HEK293 (cell line): ENCODE results near the gene SNCAIP.

Experiments
- CTCF ChIA-PET: fragments of 350-600 bp; formaldehyde crosslinking; extraction: SDS; loops from one replicate; lab custom pipeline; 2021; ENCODE audit warnings: antibody characterized with exemption; lab: Yijun Ruan, JAX
- POLR2A ChIA-PET: fragments of 300-600 bp; formaldehyde crosslinking; extraction: SDS; loops from one replicate; lab custom pipeline; 2020; ENCODE audit warnings: antibody characterized with exemption, inconsistent platforms; lab: Yijun Ruan, JAX
- H3K27ac ChIP-seq: fragments of 200-500 bp; sonication (Bioruptor generic); 2 replicates; pipeline ENCODE4 v1.5.1; 2014; ENCODE audit warnings: low read depth, low read length, control low read depth, inconsistent platforms; ENCODE audit errors: extremely low read depth
- H3K36me3 ChIP-seq, 2 experiments: fragments of 200-500 bp in 1 of 2; sonication (Bioruptor generic) in 1 of 2; 1 replicate in 1 of 2; 2 replicates in 1 of 2; pipeline ENCODE4 v1.5.1; 2014 to 2017; ENCODE audit warnings: inconsistent platforms in 2 of 2, low read length in 2 of 2; ENCODE audit not compliant: control insufficient read depth in 2 of 2, insufficient read depth in 1 of 2
- H3K4me1 ChIP-seq: fragments of 200-500 bp; sonication (Bioruptor generic); 2 replicates; pipeline ENCODE4 v1.5.1; 2014; ENCODE audit warnings: mild to moderate bottlenecking, low read length, inconsistent platforms; ENCODE audit not compliant: control insufficient read depth, insufficient read depth
- H3K4me3 ChIP-seq: 2 replicates; pipeline ENCODE4 v1.5.1; 2011; ENCODE audit warnings: low read depth, mild to moderate bottlenecking, control low read depth, low read length, moderate library complexity
- H3K9me3 ChIP-seq: fragments of 200-500 bp; sonication (Bioruptor generic); 2 replicates; pipeline ENCODE4 v1.5.1; 2014; ENCODE audit warnings: low read depth, low read length, inconsistent platforms; ENCODE audit not compliant: control insufficient read depth, insufficient read depth
- KLF7 ChIP-seq: fragments of 450-650 bp; formaldehyde crosslinking; IDR thresholded peaks from 2 replicates; pipeline ENCODE4 v1.5.1; 2016; ENCODE audit warnings: missing biosample characterization, missing genetic modification characterization, borderline replicate concordance
- ZNF114 ChIP-seq: fragments of 450-650 bp; formaldehyde crosslinking; IDR thresholded peaks from 2 replicates; pipeline ENCODE4 v1.5.0; 2017; ENCODE audit warnings: missing biosample characterization, missing genetic modification characterization
- ZNF157 ChIP-seq: fragments of 450-650 bp; formaldehyde crosslinking; IDR thresholded peaks from 2 replicates; pipeline ENCODE4 v1.5.1; 2016; ENCODE audit warnings: missing biosample characterization, missing genetic modification characterization
- ZNF169 ChIP-seq: fragments of 450-650 bp; formaldehyde crosslinking; IDR thresholded peaks from 2 replicates; pipeline ENCODE4 v1.5.1; 2016; ENCODE audit warnings: missing biosample characterization, missing genetic modification characterization
- ZNF221 ChIP-seq: fragments of 450-650 bp; formaldehyde crosslinking; IDR thresholded peaks from 2 replicates; pipeline ENCODE4 v1.5.1; 2017; ENCODE audit warnings: missing biosample characterization, missing genetic modification characterization, borderline replicate concordance
- ZNF23 ChIP-seq: fragments of 450-650 bp; formaldehyde crosslinking; IDR thresholded peaks from 2 replicates; pipeline ENCODE4 v1.5.1; 2016; ENCODE audit warnings: missing biosample characterization, missing genetic modification characterization, borderline replicate concordance
- ZNF266 ChIP-seq: fragments of 450-650 bp; formaldehyde crosslinking; IDR thresholded peaks from 2 replicates; pipeline ENCODE4 v1.5.1; 2016; ENCODE audit warnings: missing biosample characterization, missing genetic modification characterization, low read depth
- ZNF404 ChIP-seq: fragments of 450-650 bp; formaldehyde crosslinking; IDR thresholded peaks from 2 replicates; pipeline ENCODE4 v1.5.1; 2017; ENCODE audit warnings: missing biosample characterization, missing genetic modification characterization
- ZNF560 ChIP-seq: fragments of 450-650 bp; formaldehyde crosslinking; IDR thresholded peaks from 2 replicates; pipeline ENCODE4 v1.5.1; 2017; ENCODE audit warnings: missing biosample characterization, missing genetic modification characterization, borderline replicate concordance
- ZNF747 ChIP-seq: fragments of 450-650 bp; formaldehyde crosslinking; IDR thresholded peaks from 2 replicates; pipeline ENCODE4 v1.5.1; 2016; ENCODE audit warnings: missing biosample characterization, missing genetic modification characterization
- ZNF791 ChIP-seq: fragments of 450-650 bp; formaldehyde crosslinking; IDR thresholded peaks from 2 replicates; pipeline ENCODE4 v1.5.1; 2016; ENCODE audit warnings: missing biosample characterization, missing genetic modification characterization
- TF ChIP-seq, protein P1 (sequence below): fragments of 450-650 bp; formaldehyde crosslinking; IDR thresholded peaks from 2 replicates; pipeline ENCODE4 v1.5.1; 2017; ENCODE audit warnings: missing biosample characterization, missing genetic modification characterization
- TF ChIP-seq, protein P2 (sequence below): fragments of 450-650 bp; IDR thresholded peaks from 2 replicates; pipeline ENCODE4 v1.5.1; 2018; ENCODE audit warnings: missing biosample characterization, mild to moderate bottlenecking, missing genetic modification characterization
- TF ChIP-seq, protein P3 (sequence below): fragments of 450-650 bp; formaldehyde crosslinking; conservative IDR thresholded peaks from 2 replicates; pipeline ENCODE4 v1.5.1; 2016; ENCODE audit warnings: low read depth, missing biosample characterization, missing genetic modification characterization
- TF ChIP-seq, protein P4 (sequence below): fragments of 450-650 bp; formaldehyde crosslinking; IDR thresholded peaks from 2 replicates; pipeline ENCODE4 v1.5.1; 2016; ENCODE audit warnings: missing biosample characterization, missing genetic modification characterization, borderline replicate concordance
- TF ChIP-seq, protein P5 (sequence below): fragments of 450-650 bp; formaldehyde crosslinking; IDR thresholded peaks from 2 replicates; pipeline ENCODE4 v1.5.1; 2016; ENCODE audit warnings: missing biosample characterization, missing genetic modification characterization

The SNCAIP gene

DNA sequence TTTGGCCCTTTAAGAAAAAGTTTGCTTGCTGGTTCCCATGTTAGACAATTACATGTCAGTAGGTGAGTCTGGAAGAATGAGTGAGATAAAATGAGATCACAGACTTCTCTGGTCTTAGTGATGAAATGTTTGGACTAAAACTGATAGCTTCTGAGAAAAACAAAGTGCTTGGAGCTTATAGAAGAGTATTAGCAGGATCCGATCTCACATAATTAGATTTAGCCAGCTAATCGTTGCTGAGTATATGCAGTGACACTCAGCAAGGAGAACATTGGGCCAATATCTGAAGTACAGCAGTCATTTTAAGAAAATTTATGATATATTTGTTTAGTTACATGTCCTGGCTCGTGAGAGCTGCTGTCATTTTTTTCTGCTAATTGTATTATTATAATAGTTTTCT is 135.8 kb downstream of the SNCAIP start:
- Histone ChIP-seq H3K27ac (no peak overlapping the region), H3K4me1 (no peaks in the 10 kb centered on the region), H3K36me3 (peaks cover 0 to 38% of the 10 kb centered on the region in 2 experiments; a peak in 1 of 3 replicates), H3K4me3 (no peak overlapping the region), H3K9me3 (no peaks in the 10 kb centered on the region)
- TF ChIP-seq ZNF791 (tag by site-specific recombination) (no peak), ZNF404 (no peak), ZNF560 (tag by site-specific recombination) (no peak), KLF7 (tag by site-specific recombination) (no peak), ZNF169 (no peak), ZNF266 (tag by site-specific recombination) (no peak), ZNF114 (no peak), ZNF23 (no peak), ZNF157 (tag by site-specific recombination) (no peak)
- TF ChIP-seq, protein P1, sequence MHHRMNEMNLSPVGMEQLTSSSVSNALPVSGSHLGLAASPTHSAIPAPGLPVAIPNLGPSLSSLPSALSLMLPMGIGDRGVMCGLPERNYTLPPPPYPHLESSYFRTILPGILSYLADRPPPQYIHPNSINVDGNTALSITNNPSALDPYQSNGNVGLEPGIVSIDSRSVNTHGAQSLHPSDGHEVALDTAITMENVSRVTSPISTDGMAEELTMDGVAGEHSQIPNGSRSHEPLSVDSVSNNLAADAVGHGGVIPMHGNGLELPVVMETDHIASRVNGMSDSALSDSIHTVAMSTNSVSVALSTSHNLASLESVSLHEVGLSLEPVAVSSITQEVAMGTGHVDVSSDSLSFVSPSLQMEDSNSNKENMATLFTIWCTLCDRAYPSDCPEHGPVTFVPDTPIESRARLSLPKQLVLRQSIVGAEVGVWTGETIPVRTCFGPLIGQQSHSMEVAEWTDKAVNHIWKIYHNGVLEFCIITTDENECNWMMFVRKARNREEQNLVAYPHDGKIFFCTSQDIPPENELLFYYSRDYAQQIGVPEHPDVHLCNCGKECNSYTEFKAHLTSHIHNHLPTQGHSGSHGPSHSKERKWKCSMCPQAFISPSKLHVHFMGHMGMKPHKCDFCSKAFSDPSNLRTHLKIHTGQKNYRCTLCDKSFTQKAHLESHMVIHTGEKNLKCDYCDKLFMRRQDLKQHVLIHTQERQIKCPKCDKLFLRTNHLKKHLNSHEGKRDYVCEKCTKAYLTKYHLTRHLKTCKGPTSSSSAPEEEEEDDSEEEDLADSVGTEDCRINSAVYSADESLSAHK (tag by site-specific recombination), result no peak
- TF ChIP-seq, protein P2, sequence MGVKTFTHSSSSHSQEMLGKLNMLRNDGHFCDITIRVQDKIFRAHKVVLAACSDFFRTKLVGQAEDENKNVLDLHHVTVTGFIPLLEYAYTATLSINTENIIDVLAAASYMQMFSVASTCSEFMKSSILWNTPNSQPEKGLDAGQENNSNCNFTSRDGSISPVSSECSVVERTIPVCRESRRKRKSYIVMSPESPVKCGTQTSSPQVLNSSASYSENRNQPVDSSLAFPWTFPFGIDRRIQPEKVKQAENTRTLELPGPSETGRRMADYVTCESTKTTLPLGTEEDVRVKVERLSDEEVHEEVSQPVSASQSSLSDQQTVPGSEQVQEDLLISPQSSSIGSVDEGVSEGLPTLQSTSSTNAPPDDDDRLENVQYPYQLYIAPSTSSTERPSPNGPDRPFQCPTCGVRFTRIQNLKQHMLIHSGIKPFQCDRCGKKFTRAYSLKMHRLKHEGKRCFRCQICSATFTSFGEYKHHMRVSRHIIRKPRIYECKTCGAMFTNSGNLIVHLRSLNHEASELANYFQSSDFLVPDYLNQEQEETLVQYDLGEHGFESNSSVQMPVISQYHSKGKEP (tag by site-specific recombination), result no peak
- TF ChIP-seq, protein P3, sequence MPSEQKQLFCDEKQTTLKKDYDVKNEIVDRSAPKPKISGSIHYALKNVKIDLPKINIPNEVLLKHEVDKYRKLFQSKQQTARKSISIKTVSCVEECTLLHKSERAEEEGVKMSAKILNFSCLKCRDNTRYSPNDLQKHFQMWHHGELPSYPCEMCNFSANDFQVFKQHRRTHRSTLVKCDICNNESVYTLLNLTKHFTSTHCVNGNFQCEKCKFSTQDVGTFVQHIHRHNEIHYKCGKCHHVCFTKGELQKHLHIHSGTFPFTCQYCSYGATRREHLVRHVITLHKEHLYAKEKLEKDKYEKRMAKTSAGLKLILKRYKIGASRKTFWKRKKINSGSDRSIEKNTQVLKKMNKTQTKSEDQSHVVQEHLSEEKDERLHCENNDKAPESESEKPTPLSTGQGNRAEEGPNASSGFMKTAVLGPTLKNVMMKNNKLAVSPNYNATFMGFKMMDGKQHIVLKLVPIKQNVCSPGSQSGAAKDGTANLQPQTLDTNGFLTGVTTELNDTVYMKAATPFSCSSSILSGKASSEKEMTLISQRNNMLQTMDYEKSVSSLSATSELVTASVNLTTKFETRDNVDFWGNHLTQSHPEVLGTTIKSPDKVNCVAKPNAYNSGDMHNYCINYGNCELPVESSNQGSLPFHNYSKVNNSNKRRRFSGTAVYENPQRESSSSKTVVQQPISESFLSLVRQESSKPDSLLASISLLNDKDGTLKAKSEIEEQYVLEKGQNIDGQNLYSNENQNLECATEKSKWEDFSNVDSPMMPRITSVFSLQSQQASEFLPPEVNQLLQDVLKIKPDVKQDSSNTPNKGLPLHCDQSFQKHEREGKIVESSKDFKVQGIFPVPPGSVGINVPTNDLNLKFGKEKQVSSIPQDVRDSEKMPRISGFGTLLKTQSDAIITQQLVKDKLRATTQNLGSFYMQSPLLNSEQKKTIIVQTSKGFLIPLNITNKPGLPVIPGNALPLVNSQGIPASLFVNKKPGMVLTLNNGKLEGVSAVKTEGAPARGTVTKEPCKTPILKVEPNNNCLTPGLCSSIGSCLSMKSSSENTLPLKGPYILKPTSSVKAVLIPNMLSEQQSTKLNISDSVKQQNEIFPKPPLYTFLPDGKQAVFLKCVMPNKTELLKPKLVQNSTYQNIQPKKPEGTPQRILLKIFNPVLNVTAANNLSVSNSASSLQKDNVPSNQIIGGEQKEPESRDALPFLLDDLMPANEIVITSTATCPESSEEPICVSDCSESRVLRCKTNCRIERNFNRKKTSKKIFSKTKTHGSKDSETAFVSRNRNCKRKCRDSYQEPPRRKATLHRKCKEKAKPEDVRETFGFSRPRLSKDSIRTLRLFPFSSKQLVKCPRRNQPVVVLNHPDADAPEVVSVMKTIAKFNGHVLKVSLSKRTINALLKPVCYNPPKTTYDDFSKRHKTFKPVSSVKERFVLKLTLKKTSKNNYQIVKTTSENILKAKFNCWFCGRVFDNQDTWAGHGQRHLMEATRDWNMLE (tag by site-specific recombination), result no peak
- ChIA-PET POLR2A (no interaction called here), CTCF (interaction anchor here (0.8 kb wide), 1 partner anchor 203 kb away, joined by 3 read pairs; no protein-coding TSS in a partner anchor)

DNA sequence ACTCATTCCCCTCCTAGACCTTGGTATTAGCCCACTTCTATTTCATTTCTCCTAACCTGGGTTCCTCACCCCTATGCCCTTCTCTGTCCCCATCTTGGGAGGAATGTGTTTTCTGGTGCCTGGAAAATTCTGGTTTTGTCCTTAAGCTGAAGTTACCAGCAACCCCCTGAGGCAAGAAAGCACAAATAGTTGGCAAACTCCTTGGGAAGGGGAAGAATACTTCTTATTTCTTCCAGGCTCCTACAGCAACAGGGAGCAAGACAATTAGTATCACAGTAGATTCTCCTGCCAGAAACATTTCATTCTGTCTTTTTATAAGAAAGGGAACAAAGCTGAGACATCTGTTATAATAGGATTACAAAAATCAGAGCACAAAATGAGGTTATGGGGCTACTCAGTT is 142.5 kb downstream of the SNCAIP start:
- ChIA-PET POLR2A (no interaction called here), CTCF (interaction anchor here (0.5 to 1.0 kb wide), 3 partner anchors 11 to 120 kb away, joined by 3 to 4 read pairs (median 3); no protein-coding TSS in a partner anchor)
- TF ChIP-seq, protein P4, sequence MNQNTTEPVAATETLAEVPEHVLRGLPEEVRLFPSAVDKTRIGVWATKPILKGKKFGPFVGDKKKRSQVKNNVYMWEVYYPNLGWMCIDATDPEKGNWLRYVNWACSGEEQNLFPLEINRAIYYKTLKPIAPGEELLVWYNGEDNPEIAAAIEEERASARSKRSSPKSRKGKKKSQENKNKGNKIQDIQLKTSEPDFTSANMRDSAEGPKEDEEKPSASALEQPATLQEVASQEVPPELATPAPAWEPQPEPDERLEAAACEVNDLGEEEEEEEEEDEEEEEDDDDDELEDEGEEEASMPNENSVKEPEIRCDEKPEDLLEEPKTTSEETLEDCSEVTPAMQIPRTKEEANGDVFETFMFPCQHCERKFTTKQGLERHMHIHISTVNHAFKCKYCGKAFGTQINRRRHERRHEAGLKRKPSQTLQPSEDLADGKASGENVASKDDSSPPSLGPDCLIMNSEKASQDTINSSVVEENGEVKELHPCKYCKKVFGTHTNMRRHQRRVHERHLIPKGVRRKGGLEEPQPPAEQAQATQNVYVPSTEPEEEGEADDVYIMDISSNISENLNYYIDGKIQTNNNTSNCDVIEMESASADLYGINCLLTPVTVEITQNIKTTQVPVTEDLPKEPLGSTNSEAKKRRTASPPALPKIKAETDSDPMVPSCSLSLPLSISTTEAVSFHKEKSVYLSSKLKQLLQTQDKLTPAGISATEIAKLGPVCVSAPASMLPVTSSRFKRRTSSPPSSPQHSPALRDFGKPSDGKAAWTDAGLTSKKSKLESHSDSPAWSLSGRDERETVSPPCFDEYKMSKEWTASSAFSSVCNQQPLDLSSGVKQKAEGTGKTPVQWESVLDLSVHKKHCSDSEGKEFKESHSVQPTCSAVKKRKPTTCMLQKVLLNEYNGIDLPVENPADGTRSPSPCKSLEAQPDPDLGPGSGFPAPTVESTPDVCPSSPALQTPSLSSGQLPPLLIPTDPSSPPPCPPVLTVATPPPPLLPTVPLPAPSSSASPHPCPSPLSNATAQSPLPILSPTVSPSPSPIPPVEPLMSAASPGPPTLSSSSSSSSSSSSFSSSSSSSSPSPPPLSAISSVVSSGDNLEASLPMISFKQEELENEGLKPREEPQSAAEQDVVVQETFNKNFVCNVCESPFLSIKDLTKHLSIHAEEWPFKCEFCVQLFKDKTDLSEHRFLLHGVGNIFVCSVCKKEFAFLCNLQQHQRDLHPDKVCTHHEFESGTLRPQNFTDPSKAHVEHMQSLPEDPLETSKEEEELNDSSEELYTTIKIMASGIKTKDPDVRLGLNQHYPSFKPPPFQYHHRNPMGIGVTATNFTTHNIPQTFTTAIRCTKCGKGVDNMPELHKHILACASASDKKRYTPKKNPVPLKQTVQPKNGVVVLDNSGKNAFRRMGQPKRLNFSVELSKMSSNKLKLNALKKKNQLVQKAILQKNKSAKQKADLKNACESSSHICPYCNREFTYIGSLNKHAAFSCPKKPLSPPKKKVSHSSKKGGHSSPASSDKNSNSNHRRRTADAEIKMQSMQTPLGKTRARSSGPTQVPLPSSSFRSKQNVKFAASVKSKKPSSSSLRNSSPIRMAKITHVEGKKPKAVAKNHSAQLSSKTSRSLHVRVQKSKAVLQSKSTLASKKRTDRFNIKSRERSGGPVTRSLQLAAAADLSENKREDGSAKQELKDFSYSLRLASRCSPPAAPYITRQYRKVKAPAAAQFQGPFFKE (tag by site-specific recombination), result no peak
- TF ChIP-seq ZNF747 (no peak), ZNF221 (tag by site-specific recombination) (no peak), ZNF560 (tag by site-specific recombination) (no peak)
- TF ChIP-seq, protein P5, sequence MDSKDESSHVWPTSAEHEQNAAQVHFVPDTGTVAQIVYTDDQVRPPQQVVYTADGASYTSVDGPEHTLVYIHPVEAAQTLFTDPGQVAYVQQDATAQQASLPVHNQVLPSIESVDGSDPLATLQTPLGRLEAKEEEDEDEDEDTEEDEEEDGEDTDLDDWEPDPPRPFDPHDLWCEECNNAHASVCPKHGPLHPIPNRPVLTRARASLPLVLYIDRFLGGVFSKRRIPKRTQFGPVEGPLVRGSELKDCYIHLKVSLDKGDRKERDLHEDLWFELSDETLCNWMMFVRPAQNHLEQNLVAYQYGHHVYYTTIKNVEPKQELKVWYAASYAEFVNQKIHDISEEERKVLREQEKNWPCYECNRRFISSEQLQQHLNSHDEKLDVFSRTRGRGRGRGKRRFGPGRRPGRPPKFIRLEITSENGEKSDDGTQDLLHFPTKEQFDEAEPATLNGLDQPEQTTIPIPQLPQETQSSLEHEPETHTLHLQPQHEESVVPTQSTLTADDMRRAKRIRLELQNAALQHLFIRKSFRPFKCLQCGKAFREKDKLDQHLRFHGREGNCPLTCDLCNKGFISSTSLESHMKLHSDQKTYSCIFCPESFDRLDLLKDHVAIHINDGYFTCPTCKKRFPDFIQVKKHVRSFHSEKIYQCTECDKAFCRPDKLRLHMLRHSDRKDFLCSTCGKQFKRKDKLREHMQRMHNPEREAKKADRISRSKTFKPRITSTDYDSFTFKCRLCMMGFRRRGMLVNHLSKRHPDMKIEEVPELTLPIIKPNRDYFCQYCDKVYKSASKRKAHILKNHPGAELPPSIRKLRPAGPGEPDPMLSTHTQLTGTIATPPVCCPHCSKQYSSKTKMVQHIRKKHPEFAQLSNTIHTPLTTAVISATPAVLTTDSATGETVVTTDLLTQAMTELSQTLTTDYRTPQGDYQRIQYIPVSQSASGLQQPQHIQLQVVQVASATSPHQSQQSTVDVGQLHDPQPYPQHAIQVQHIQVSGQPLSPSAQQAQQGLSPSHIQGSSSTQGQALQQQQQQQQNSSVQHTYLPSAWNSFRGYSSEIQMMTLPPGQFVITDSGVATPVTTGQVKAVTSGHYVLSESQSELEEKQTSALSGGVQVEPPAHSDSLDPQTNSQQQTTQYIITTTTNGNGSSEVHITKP (tag by site-specific recombination), result no peak

More for the DNA sequence above, 142.5 kb downstream of the SNCAIP start:
- Histone ChIP-seq H3K36me3 (peaks cover 0 to 31% of the 10 kb centered on the region in 2 experiments; a peak in 1 of 3 replicates), H3K9me3 (no peaks in the 10 kb centered on the region), H3K27ac (no peak overlapping the region), H3K4me3 (no peak overlapping the region), H3K4me1 (no peaks in the 10 kb centered on the region)
